IMR-90 (cell line): ENCODE data around the gene GOLGA6C. TPM values are rescaled to one million over a fixed set of nuclear protein-coding genes. Genes with fewer than 3 reads are reported as not detected.
"Not testable (repeated sequence)": the region's sequence is repeated elsewhere in the genome, so short reads cannot be mapped to it uniquely, and the experiment has no call there.

Source experiments
- ATAC-seq: fragments of 200-7000 bp; cut with Tn5 transposase; 2 replicates; pipeline ENCODE4 v1.9.1; 2020; ENCODE audit warnings: low read depth, mild to moderate bottlenecking, moderate library complexity
- BruUV-seq: library from RNA; stranded (reverse); fragments of 400-500 nt; replicated peaks from 2 replicates; lab custom pipeline; 2021; lab: Mats Ljungman, UMichigan
- CTCF ChIA-PET: fragments of 300-600 bp; formaldehyde crosslinking; extraction: SDS; loops from one replicate; lab custom pipeline; 2021; ENCODE audit warnings: antibody characterized with exemption; lab: Yijun Ruan, JAX
- POLR2A ChIA-PET: fragments of 300-600 bp; sonication (Branson Sonifier 250); formaldehyde crosslinking; loops from one replicate; lab custom pipeline; 2022; ENCODE audit warnings: antibody characterized with exemption; ENCODE audit not compliant: unreplicated experiment; lab: Charles Lee
- DNase-seq: peaks from one replicate; pipeline ENCODE4 v3.0.0; 2013
- H2AFZ ChIP-seq: replicated peaks from 2 replicates; pipeline ENCODE3; 2013; ENCODE audit warnings: low read length, mild to moderate bottlenecking; ENCODE audit not compliant: poor library complexity
- H2AK5ac ChIP-seq: 2 replicates; pipeline ENCODE4 v1.6.1; 2013; ENCODE audit warnings: low read depth, low read length, inconsistent platforms
- H2AK9ac ChIP-seq: replicated peaks from 2 replicates; pipeline ENCODE3; 2013; ENCODE audit warnings: mild to moderate bottlenecking, low read depth, low read length, moderate library complexity; ENCODE audit not compliant: poor library complexity
- H2BK120ac ChIP-seq: 2 replicates; pipeline ENCODE4 v1.6.1; 2013; ENCODE audit warnings: low read depth, low read length, inconsistent platforms
- H2BK15ac ChIP-seq: 3 replicates; pipeline ENCODE4 v1.6.1; 2013; ENCODE audit warnings: low read depth, low read length, inconsistent platforms
- H2BK20ac ChIP-seq: 2 replicates; pipeline ENCODE4 v1.6.1; 2013; ENCODE audit warnings: low read depth, mild to moderate bottlenecking, inconsistent platforms, low read length, moderate library complexity
- H2BK5ac ChIP-seq: 2 replicates; pipeline ENCODE4 v1.6.1; 2013; ENCODE audit warnings: mild to moderate bottlenecking, low read depth, low read length, inconsistent platforms; ENCODE audit not compliant: poor library complexity, severe bottlenecking
- H3K14ac ChIP-seq: replicated peaks from 2 replicates; pipeline ENCODE4 v1.6.1; 2013; ENCODE audit warnings: low read depth, low read length, inconsistent platforms
- H3K18ac ChIP-seq: 2 replicates; pipeline ENCODE4 v1.6.1; 2013; ENCODE audit warnings: low read depth, low read length, control low read depth
- H3K23ac ChIP-seq: 2 replicates; pipeline ENCODE4 v1.6.1; 2013; ENCODE audit warnings: low read depth, low read length, inconsistent platforms
- H3K27ac ChIP-seq: 2 replicates; pipeline ENCODE4 v1.5.1; 2013; ENCODE audit warnings: mild to moderate bottlenecking, control low read depth, low read length; ENCODE audit not compliant: insufficient read depth
- H3K27me3 ChIP-seq: 2 replicates; pipeline ENCODE4 v1.6.1; 2013; ENCODE audit warnings: low read length; ENCODE audit not compliant: control insufficient read depth, insufficient read depth
- H3K36me3 ChIP-seq: 2 replicates; pipeline ENCODE4 v1.6.1; 2013; ENCODE audit warnings: low read length, mixed read lengths; ENCODE audit not compliant: control insufficient read depth, insufficient read depth
- H3K4ac ChIP-seq: 2 replicates; pipeline ENCODE4 v1.6.1; 2013; ENCODE audit warnings: low read depth, low read length, inconsistent platforms
- H3K4me1 ChIP-seq: 2 replicates; pipeline ENCODE4 v1.6.1; 2013; ENCODE audit warnings: low read length, mixed read lengths; ENCODE audit not compliant: control insufficient read depth, insufficient read depth
- H3K4me2 ChIP-seq: 2 replicates; pipeline ENCODE4 v1.6.1; 2013; ENCODE audit warnings: low read depth, mild to moderate bottlenecking, control low read depth, low read length, moderate library complexity
- H3K4me3 ChIP-seq: 2 replicates; pipeline ENCODE4 v1.5.1; 2013; ENCODE audit warnings: low read depth, mild to moderate bottlenecking, control low read depth, low read length, moderate library complexity; ENCODE audit not compliant: insufficient read depth
- H3K56ac ChIP-seq: 2 replicates; pipeline ENCODE4 v1.6.1; 2013; ENCODE audit warnings: low read length, inconsistent platforms; ENCODE audit not compliant: insufficient read depth; ENCODE audit errors: extremely low read depth
- H3K79me1 ChIP-seq, 2 experiments: 2 replicates each; pipeline ENCODE4 v1.6.1; 2013; ENCODE audit warnings: low read length in 2 of 2, inconsistent platforms in 1 of 2, low read depth in 1 of 2
- H3K9ac ChIP-seq: 2 replicates; pipeline ENCODE4 v1.6.1; 2013; ENCODE audit warnings: low read depth, low read length, control low read depth
- H3K9me1 ChIP-seq: 2 replicates; pipeline ENCODE4 v1.6.1; 2013; ENCODE audit warnings: low read length, inconsistent platforms; ENCODE audit not compliant: insufficient read depth
- H3K9me3 ChIP-seq: 2 replicates; pipeline ENCODE4 v1.6.1; 2013; ENCODE audit warnings: low read length; ENCODE audit not compliant: control insufficient read depth, insufficient read depth
- H4K20me1 ChIP-seq: 2 replicates; pipeline ENCODE4 v1.6.1; 2013; ENCODE audit warnings: low read length, inconsistent platforms; ENCODE audit not compliant: insufficient read depth
- H4K5ac ChIP-seq: 2 replicates; pipeline ENCODE4 v1.6.1; 2013; ENCODE audit warnings: mild to moderate bottlenecking, low read depth, low read length, control low read depth
- H4K8ac ChIP-seq, 2 experiments: 2 replicates each; pipeline ENCODE4 v1.6.1; 2013; ENCODE audit warnings: low read depth in 2 of 2, low read length in 2 of 2, control low read depth in 1 of 2, inconsistent platforms in 1 of 2
- H4K91ac ChIP-seq: 2 replicates; pipeline ENCODE4 v1.6.1; 2013; ENCODE audit warnings: low read depth, low read length, inconsistent platforms; ENCODE audit not compliant: insufficient read depth
- WGBS, 2 experiments: methylation state at CpG; one replicate each; pipeline versions ENCODE4 v1.1.5 to v1.1.7; 2013; ENCODE audit warnings: missing lambda C conversion rate in 2 of 2; ENCODE audit not compliant: insufficient read length in 1 of 2; ENCODE audit errors: extremely low coverage in 2 of 2; 5-methylcytosine and 5-hydroxymethylcytosine counted together
- dilution Hi-C: fragments of 300-500 bp; cut with HindIII; formaldehyde crosslinking; loops from one replicate; pipeline ENCODE4 v1.14.3; 2018; ENCODE audit warnings: low sequenced_read_pairs; ENCODE audit not compliant: unreplicated experiment
- in situ Hi-C: fragments of 300-500 bp; cut with MboI; formaldehyde crosslinking; loops from 3 replicates; pipeline ENCODE4 v1.14.3; 2019; ENCODE audit warnings: low sequenced_read_pairs, inconsistent platforms, mixed read lengths
- intact Hi-C: fragments of 100-400 bp; cut with micrococcal nuclease; formaldehyde crosslinking; loops from 2 replicates; pipeline ENCODE4 v1.10.0; 2022
- polyA plus RNA-seq, 3 experiments: library from polyadenylated mRNA; depleted of rRNA; stranded (reverse); fragments of >200 nt; gene quantifications; 2 replicates each; pipeline ENCODE4 v1.2.3, GENCODE V29; 2012; ENCODE audit warnings: low replicate concordance in 1 of 3
- total RNA-seq: library from RNA; depleted of rRNA; stranded (reverse); fragments of >200 nt; gene quantifications from 2 replicates; pipeline ENCODE4 v1.2.3, GENCODE V29; 2012

The GOLGA6C gene
- total and polyA plus RNA-seq, 2 of the 4 experiments (the other 2 are of a cell fraction), result not detected

DNA sequence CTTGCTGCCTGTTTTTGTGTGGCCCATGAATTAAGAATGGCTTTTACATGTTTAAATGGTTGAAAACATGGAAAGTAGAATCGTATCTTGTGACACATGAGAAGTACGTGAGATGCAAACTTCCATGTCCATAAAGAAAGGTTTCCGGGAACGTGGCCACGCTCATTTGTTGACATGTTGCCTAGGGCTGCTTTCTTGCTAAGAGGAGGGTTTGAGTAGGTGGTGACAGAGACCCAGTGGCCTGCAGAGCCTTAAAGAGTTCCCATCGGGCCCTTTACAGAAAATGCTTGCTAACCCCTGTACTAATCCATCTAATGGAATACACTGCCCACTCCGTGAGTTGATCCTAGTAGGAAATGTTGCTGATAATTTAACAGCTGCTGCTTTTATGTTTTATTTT, 31.0 kb upstream of the GOLGA6C start:
- H4K20me1 ChIP-seq, H3K27ac ChIP-seq, H2BK120ac ChIP-seq, intact Hi-C loops, H3K56ac ChIP-seq, H2BK5ac ChIP-seq, H2BK20ac ChIP-seq, H4K8ac ChIP-seq, dilution Hi-C loops, H2AK5ac ChIP-seq, H4K91ac ChIP-seq, H3K4me2 ChIP-seq, H2BK15ac ChIP-seq, H3K36me3 ChIP-seq, H3K14ac ChIP-seq, H2AK9ac ChIP-seq, H3K4ac ChIP-seq, H3K9me1 ChIP-seq, POLR2A ChIA-PET, H3K18ac ChIP-seq, H3K79me1 ChIP-seq, ATAC-seq, DNase-seq, H2AFZ ChIP-seq, H3K23ac ChIP-seq, H3K4me3 ChIP-seq, H3K9me3 ChIP-seq, H3K9ac ChIP-seq, BruUV-seq, in situ Hi-C loops, CTCF ChIA-PET, H4K5ac ChIP-seq, H3K4me1 ChIP-seq: not testable (repeated sequence)
- WGBS, 2 experiments, result 49% methylated on average over 2 of the region's 7 CpGs; no CpG with 5 or more reads in 1 of the 2 experiments
- H3K27me3 ChIP-seq, result peaks cover 49% of the 10 kb centered on the region
